IMR-90 (cell line): ENCODE measurements around the gene GPR108.

ENCODE experiments used
- BHLHE40 ChIP-seq: fragments of 150-350 bp; IDR thresholded peaks from 2 replicates; pipeline ENCODE4 v1.6.1; 2016; ENCODE audit warnings: mild to moderate bottlenecking, low read depth, low read length
- CEBPB ChIP-seq: IDR thresholded peaks from 2 replicates; pipeline ENCODE4 v1.6.1; 2012; ENCODE audit warnings: low read depth, low read length, improper control_type of control experiment
- CTCF ChIP-seq: conservative IDR thresholded peaks from 2 replicates; pipeline ENCODE4 v1.5.1; 2012; ENCODE audit warnings: mild to moderate bottlenecking, low read depth, low read length, improper control_type of control experiment
- FOS ChIP-seq: fragments of 150-350 bp; IDR thresholded peaks from 2 replicates; pipeline ENCODE4 v1.6.1; 2016; ENCODE audit warnings: low read depth, low read length
- MAFK ChIP-seq: IDR thresholded peaks from 2 replicates; pipeline ENCODE4 v1.6.1; 2012; ENCODE audit warnings: low read depth, low read length, improper control_type of control experiment
- MXI1 ChIP-seq: IDR thresholded peaks from 2 replicates; pipeline ENCODE4 v1.6.1; 2012; ENCODE audit warnings: low read depth, mild to moderate bottlenecking, low read length, moderate library complexity, borderline replicate concordance
- NFE2L2 ChIP-seq: fragments of 150-350 bp; IDR thresholded peaks from 2 replicates; pipeline ENCODE4 v1.6.1; 2016; ENCODE audit warnings: low read depth, mild to moderate bottlenecking, low read length
- POLR2A ChIP-seq: IDR thresholded peaks from 2 replicates; pipeline ENCODE4 v1.6.1; 2012; ENCODE audit warnings: mild to moderate bottlenecking, low read depth, low read length
- RAD21 ChIP-seq: IDR thresholded peaks from 2 replicates; pipeline ENCODE4 v1.6.1; 2012; ENCODE audit warnings: low read length, improper control_type of control experiment
- RFX5 ChIP-seq: IDR thresholded peaks from 2 replicates; pipeline ENCODE4 v1.8.0; 2012; ENCODE audit warnings: low read depth, mild to moderate bottlenecking, low read length, moderate library complexity

DNA sequence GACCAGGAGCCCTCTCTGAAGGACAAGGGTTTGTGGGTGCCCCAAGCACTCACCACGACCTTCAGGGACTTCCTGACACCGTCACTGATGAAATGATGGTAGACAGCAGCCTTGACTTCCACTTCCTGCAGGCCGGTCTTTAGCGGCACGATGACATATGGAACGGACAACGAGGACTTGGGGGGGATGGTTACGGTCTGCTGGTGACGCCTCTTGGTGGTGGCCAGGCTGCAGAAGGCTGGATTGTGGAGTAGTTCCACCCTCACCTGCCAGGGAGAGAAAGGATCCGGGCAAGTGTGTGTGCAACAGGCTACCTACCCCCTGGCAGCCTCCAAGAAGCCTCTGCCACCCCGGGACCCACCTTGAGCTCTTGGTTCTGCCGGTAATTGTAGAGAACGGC is 40.1 kb downstream of the GPR108 start:
- TF ChIP-seq FOS = no peak
- TF ChIP-seq NFE2L2 = no peak
- TF ChIP-seq CTCF = no peak
- TF ChIP-seq POLR2A = no peak
- no peak for TF ChIP-seq BHLHE40
- no peak for TF ChIP-seq MXI1
- TF ChIP-seq RAD21 = no peak
- no peak for TF ChIP-seq RFX5
- TF ChIP-seq CEBPB = no peak
- TF ChIP-seq MAFK = no peak
